HFFc6 (cell line): ENCODE results near the gene POU3F3. TPM values are rescaled to one million over a fixed set of nuclear protein-coding genes. Genes with fewer than 3 reads are reported as not detected.

ENCODE experiments used
- DNase-seq: peaks from one replicate; pipeline ENCODE4 v3.0.0-alpha.2; 2018
- H3K27ac Mint-ChIP-seq: 2 replicates; pipeline ENCODE4 v1.8.0; 2020; ENCODE audit warnings: mild to moderate bottlenecking, mixed read lengths
- H3K27me3 Mint-ChIP-seq: 2 replicates; pipeline ENCODE4 v1.8.0; 2021; ENCODE audit warnings: mild to moderate bottlenecking, moderate library complexity, mixed read lengths; ENCODE audit not compliant: insufficient read depth
- H3K36me3 Mint-ChIP-seq: 2 replicates; pipeline ENCODE4 v1.8.0; 2021; ENCODE audit warnings: low read depth, mixed read lengths
- H3K4me1 Mint-ChIP-seq: 2 replicates; pipeline ENCODE4 v1.8.0; 2020; ENCODE audit warnings: low read depth, mixed read lengths
- H3K4me3 Mint-ChIP-seq: 2 replicates; pipeline ENCODE4 v1.8.0; 2020; ENCODE audit warnings: mild to moderate bottlenecking, moderate library complexity, mixed read lengths
- H3K9me3 Mint-ChIP-seq: 2 replicates; pipeline ENCODE4 v1.8.0; 2020; ENCODE audit warnings: mild to moderate bottlenecking, mixed read lengths
- CTCF ChIP-seq: fragments of 200-600 bp; sonication (generic); IDR thresholded peaks from 2 replicates; pipeline ENCODE4 v1.5.0; 2021; ENCODE audit warnings: antibody characterized with exemption, mild to moderate bottlenecking
- total RNA-seq, 6 experiments: library from RNA; stranded (reverse); fragmentation: NEBNext Ultra II Directional; extraction: Animal tissue kit (Norgen Biotek cat#: 25700); gene quantifications; 2 replicates in 1 of 6; 3 replicates in 5 of 6; pipeline ENCODE4 v1.2.3, GENCODE V29; 2021

The POU3F3 gene
- total RNA-seq, 6 experiments from 2014 or later, result not detected

GRCh38 chr2:104889960-104890684, 36.2 kb downstream of the POU3F3 start:
- no peak for DNase-seq
- Mint-ChIP-seq H3K27me3 (no peaks in the 10 kb centered on the region), H3K4me3 (no peak overlapping the region), H3K9me3 (peaks cover 9% of the 10 kb centered on the region; the same call in 1 of the 2 replicates), H3K4me1 (no peaks in the 10 kb centered on the region), H3K27ac (no peak overlapping the region), H3K36me3 (no peaks in the 10 kb centered on the region)
- no peak for TF ChIP-seq CTCF

- H3K27me3 Mint-ChIP-seq, result no peaks in the 10 kb centered on the region
- peaks cover 12% of the 10 kb centered on the region; the same call in 1 of the 2 replicates for H3K9me3 Mint-ChIP-seq
- H3K4me1 Mint-ChIP-seq, result no peaks in the 10 kb centered on the region
- no peak overlapping the region for H3K4me3 Mint-ChIP-seq
- no peaks in the 10 kb centered on the region for H3K36me3 Mint-ChIP-seq
- TF ChIP-seq CTCF, result no peak
- H3K27ac Mint-ChIP-seq, result no peak overlapping the region
- DNase-seq, result no peak
Observed at GRCh38 chr2:104890685-104891069, 36.8 kb downstream of the POU3F3 start.

GRCh38 chr2:104891145-104891544, 37.2 kb downstream of the POU3F3 start:
- Mint-ChIP-seq H3K27me3 (no peaks in the 10 kb centered on the region), H3K4me1 (no peaks in the 10 kb centered on the region), H3K9me3 (peaks cover 15% of the 10 kb centered on the region; the same call in 1 of the 2 replicates), H3K4me3 (no peak overlapping the region), H3K27ac (no peak overlapping the region), H3K36me3 (no peaks in the 10 kb centered on the region)
- DNase-seq, result no peak
- TF ChIP-seq CTCF, result no peak

GRCh38 chr2:104896446-104896845, 42.5 kb downstream of the POU3F3 start:
- H3K4me3 Mint-ChIP-seq, result no peak overlapping the region
- no peak overlapping the region for H3K27ac Mint-ChIP-seq
- H3K27me3 Mint-ChIP-seq, result no peaks in the 10 kb centered on the region; the same call in 1 of the 2 replicates
- no peak for TF ChIP-seq CTCF
- no peak for DNase-seq
- H3K4me1 Mint-ChIP-seq, result no peaks in the 10 kb centered on the region
- H3K9me3 Mint-ChIP-seq, result peaks cover 15% of the 10 kb centered on the region; the same call in 1 of the 2 replicates
- H3K36me3 Mint-ChIP-seq, result no peaks in the 10 kb centered on the region

- no peaks in the 10 kb centered on the region for H3K36me3 Mint-ChIP-seq
- peaks cover 15% of the 10 kb centered on the region; the same call in 1 of the 2 replicates for H3K9me3 Mint-ChIP-seq
- no peak for DNase-seq
- TF ChIP-seq CTCF, result no peak
- H3K27me3 Mint-ChIP-seq, result no peaks in the 10 kb centered on the region; the same call in 1 of the 2 replicates
- no peak overlapping the region for H3K4me3 Mint-ChIP-seq
- no peak overlapping the region for H3K27ac Mint-ChIP-seq
- H3K4me1 Mint-ChIP-seq, result no peaks in the 10 kb centered on the region
Observed at GRCh38 chr2:104897515-104898184, 43.7 kb downstream of the POU3F3 start.
